Memory B cell (primary cell): ENCODE data around the gene PPM1K.

Experiments used
- ATAC-seq: fragments of 150-1000 bp; cut with Tn5 transposase; 2 replicates; pipeline ENCODE4 v1.10.0; 2021; ENCODE audit warnings: low read depth, mild to moderate bottlenecking, moderate library complexity
- DNase-seq, 2 donors: peaks; one replicate each; pipeline ENCODE4 v3.0.0; 2022; ENCODE audit warnings: low spot score in 2 of 2
- H3K27ac Mint-ChIP-seq: one replicate; pipeline ENCODE4 v1.8.0; 2022; ENCODE audit warnings: mild to moderate bottlenecking, moderate library complexity, mixed read lengths
- H3K27me3 Mint-ChIP-seq: one replicate; pipeline ENCODE4 v1.8.0; 2022; ENCODE audit warnings: mixed read lengths
- H3K36me3 Mint-ChIP-seq: one replicate; pipeline ENCODE4 v1.8.0; 2022; ENCODE audit warnings: mild to moderate bottlenecking, mixed read lengths
- H3K4me1 Mint-ChIP-seq: one replicate; pipeline ENCODE4 v1.8.0; 2022; ENCODE audit warnings: mixed read lengths
- H3K4me3 Mint-ChIP-seq: one replicate; pipeline ENCODE4 v1.8.0; 2022; ENCODE audit warnings: mild to moderate bottlenecking, moderate library complexity, mixed read lengths
- H3K9me3 Mint-ChIP-seq: one replicate; pipeline ENCODE4 v1.8.0; 2022; ENCODE audit warnings: mixed read lengths

PPM1K gene

DNA sequence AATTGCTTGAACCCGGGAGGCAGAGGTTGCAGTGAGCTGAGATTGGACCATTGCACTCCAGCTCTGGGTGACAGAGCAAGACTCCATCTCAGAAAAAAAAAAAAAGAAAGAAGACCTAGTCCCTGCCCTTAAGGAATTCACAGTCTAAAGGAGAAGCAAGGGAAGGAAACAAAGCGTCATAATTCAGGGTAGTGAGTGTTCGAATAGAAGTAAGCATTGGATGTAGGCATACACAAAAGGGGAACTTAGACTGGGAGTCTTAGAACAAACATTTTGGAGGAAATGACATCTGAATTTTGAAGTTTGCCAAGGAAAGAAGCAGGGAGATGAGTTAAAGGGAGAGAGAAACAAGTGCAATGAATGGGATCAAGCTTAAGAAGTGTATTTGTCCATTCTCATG, 32.4 kb downstream of the PPM1K start:
- H3K27me3 Mint-ChIP-seq, result no peaks in the 10 kb centered on the region
- ATAC-seq, result no peak
- H3K4me3 Mint-ChIP-seq, result no peak overlapping the region
- DNase-seq, result no peak
- peaks cover 2% of the 10 kb centered on the region for H3K36me3 Mint-ChIP-seq
- peak overlapping the region; percentile 25 for H3K27ac Mint-ChIP-seq
- H3K4me1 Mint-ChIP-seq, result peaks cover 3% of the 10 kb centered on the region
- no peaks in the 10 kb centered on the region for H3K9me3 Mint-ChIP-seq

DNA sequence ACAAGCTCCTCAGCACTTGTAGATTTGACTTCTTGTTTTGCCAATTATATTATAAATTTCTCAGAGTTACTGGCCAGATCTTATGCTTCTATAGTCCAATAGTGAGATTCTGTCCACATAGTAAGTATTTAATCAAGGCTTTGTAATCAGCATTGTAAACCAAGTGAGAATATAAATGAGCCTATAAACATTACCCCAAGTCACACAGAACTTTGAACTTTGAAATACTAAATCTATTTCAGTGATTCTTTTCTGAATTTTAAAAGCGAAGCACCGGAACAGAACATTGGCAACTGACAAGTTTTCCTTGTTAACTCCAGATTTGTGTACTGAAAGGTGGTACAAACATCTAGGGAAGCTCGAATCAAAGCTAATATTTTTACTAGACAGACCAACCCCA, 37.2 kb downstream of the PPM1K start:
- no peaks in the 10 kb centered on the region for H3K36me3 Mint-ChIP-seq
- H3K4me1 Mint-ChIP-seq, result peaks cover 13% of the 10 kb centered on the region
- H3K27ac Mint-ChIP-seq, result no peak overlapping the region
- no peak for DNase-seq
- H3K9me3 Mint-ChIP-seq, result no peaks in the 10 kb centered on the region
- ATAC-seq, result no peak
- no peaks in the 10 kb centered on the region for H3K27me3 Mint-ChIP-seq
- no peak overlapping the region for H3K4me3 Mint-ChIP-seq

DNA sequence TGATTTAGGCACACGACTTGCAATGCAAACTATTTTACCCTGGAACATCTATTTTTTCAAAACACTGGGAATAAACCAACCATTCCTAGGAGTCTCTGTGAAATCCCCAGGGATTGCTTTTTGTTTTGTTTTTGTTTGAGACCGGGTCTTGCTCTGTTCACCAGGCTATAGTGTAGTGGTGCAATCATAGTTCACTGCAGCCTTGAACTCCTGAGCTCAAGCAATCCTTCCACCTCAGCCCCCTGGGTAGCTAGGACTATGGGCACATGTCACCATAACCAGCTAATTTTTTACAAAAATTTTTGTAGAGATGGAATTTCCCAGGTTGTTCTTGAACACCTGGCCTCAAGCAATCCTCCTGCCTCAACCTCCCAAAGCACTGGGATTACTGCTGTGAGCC, 37.8 kb downstream of the PPM1K start:
- H3K4me1 Mint-ChIP-seq, result peaks cover 10% of the 10 kb centered on the region
- ATAC-seq (no peak), DNase-seq (no peak)
- no peak overlapping the region for H3K27ac Mint-ChIP-seq
- H3K9me3 Mint-ChIP-seq, result no peaks in the 10 kb centered on the region
- H3K27me3 Mint-ChIP-seq, result no peaks in the 10 kb centered on the region
- H3K36me3 Mint-ChIP-seq, result no peaks in the 10 kb centered on the region
- H3K4me3 Mint-ChIP-seq, result no peak overlapping the region

DNA sequence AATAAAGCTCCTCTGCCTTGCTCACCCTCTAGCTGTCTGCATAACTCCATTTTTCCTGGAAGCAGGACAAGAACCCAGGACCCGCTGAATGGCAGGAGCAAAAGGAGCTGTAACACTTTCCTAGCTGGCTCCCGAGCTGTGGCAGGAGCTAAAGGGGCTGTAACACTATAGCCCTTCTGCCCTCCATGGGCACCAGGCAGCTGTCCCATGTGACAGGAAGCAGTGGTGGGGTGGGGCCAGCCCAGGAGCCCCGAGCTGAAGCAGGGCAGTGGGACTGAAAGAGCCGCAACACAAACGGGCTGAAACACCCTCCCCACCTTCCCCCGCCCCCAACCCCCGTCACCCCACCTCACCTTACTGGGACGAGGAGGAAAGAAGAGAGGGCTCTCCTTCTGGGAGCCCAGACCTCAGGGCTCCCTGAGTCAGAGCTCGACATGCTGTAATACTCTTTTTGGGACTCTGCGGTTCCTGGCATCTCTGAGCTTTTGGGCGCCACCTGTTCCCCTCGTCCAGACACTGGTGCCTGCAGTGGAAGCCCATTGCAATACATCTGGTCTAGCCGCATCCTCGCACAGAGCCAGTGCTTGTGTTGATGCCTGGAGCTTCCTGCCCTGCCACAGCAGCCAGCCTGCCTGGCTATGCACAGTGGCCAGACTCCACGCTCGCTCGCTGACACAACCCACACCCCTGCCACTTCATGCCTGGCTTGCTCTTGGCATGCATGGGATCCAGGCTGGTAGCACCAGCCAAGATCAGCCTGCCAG, 39.4 kb downstream of the PPM1K start:
- H3K4me1 Mint-ChIP-seq, result peaks cover 10% of the 10 kb centered on the region
- no peaks in the 10 kb centered on the region for H3K9me3 Mint-ChIP-seq
- DNase-seq (no peak), ATAC-seq (peak; percentile 51)
- no peaks in the 10 kb centered on the region for H3K27me3 Mint-ChIP-seq
- no peaks in the 10 kb centered on the region for H3K36me3 Mint-ChIP-seq
- H3K27ac Mint-ChIP-seq, result no peak overlapping the region
- peak overlapping the region; percentile 53 for H3K4me3 Mint-ChIP-seq

DNA sequence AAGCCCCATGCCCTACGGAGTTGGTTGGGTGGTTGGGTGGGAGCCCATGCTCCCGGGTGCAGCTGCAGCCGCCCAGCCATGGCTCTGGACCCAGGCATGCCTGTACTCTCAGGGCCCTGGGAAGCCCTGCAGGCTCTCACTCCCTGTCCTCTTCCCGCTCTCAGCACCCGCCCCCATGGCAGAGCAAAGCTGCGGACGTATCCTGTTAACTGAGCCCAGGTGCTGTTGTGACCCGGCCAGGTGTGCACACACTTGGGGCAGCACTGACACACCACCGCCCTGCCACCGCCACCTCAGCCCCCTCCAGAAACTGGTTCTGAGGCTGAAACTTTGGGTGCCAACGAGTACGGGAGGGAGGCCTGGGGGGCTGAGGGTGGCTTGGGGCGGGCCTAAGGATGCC, 40.3 kb downstream of the PPM1K start:
- Mint-ChIP-seq H3K36me3 (no peaks in the 10 kb centered on the region), H3K4me1 (peaks cover 10% of the 10 kb centered on the region), H3K27ac (no peak overlapping the region), H3K4me3 (no peak overlapping the region), H3K27me3 (no peaks in the 10 kb centered on the region), H3K9me3 (no peaks in the 10 kb centered on the region)
- DNase-seq (no peak), ATAC-seq (no peak)

DNA sequence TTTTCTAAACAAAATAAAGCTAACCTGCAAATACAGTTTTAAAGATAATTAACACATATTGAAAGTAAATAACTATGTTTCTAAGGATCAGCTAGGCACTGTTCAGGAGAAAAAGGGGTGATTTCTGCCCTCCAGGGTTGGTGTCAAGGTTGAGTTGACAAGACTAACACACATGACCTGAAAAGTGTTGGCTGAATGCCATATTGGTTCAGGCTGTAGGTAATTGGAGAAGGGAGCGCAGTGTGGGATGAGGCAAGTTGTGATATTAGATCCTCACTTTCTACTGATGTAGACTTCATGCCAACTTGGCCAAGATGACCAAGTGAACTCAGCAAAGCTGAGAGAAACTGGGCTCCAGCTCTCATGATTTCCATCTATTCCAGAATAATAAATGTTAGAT, 42.2 kb downstream of the PPM1K start:
- H3K4me3 Mint-ChIP-seq, result no peak overlapping the region
- H3K27me3 Mint-ChIP-seq, result no peaks in the 10 kb centered on the region
- no peak overlapping the region for H3K27ac Mint-ChIP-seq
- peaks cover 4% of the 10 kb centered on the region for H3K36me3 Mint-ChIP-seq
- DNase-seq (no peak), ATAC-seq (no peak)
- H3K9me3 Mint-ChIP-seq, result peaks cover 4% of the 10 kb centered on the region
- H3K4me1 Mint-ChIP-seq, result peaks cover 10% of the 10 kb centered on the region

DNA sequence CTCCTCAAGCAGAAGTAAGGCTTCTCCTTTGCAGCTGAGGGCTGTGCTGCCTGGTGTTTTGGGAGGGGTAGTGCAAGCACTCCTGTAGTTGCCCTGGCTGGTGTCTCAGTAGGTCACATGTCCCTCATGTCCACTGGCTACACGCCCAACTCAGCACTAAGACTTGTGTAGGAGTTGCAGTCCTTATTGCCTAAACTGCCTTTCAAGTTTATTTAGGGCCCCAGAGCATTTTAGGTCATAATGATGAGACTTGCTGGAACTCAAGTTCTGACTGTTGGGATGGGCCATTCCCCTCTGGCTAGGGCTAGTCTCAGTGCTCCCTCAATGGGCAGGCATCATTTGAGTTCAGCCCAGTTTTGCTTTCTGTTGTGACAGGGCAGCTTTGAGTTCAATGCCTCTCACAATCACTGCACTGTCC, 44.1 kb downstream of the PPM1K start:
- H3K9me3 Mint-ChIP-seq, result peaks cover 5% of the 10 kb centered on the region
- peaks cover 4% of the 10 kb centered on the region for H3K36me3 Mint-ChIP-seq
- peaks cover 6% of the 10 kb centered on the region for H3K4me1 Mint-ChIP-seq
- no peak overlapping the region for H3K27ac Mint-ChIP-seq
- ATAC-seq (no peak), DNase-seq (no peak)
- H3K4me3 Mint-ChIP-seq, result no peak overlapping the region
- H3K27me3 Mint-ChIP-seq, result no peaks in the 10 kb centered on the region

DNA sequence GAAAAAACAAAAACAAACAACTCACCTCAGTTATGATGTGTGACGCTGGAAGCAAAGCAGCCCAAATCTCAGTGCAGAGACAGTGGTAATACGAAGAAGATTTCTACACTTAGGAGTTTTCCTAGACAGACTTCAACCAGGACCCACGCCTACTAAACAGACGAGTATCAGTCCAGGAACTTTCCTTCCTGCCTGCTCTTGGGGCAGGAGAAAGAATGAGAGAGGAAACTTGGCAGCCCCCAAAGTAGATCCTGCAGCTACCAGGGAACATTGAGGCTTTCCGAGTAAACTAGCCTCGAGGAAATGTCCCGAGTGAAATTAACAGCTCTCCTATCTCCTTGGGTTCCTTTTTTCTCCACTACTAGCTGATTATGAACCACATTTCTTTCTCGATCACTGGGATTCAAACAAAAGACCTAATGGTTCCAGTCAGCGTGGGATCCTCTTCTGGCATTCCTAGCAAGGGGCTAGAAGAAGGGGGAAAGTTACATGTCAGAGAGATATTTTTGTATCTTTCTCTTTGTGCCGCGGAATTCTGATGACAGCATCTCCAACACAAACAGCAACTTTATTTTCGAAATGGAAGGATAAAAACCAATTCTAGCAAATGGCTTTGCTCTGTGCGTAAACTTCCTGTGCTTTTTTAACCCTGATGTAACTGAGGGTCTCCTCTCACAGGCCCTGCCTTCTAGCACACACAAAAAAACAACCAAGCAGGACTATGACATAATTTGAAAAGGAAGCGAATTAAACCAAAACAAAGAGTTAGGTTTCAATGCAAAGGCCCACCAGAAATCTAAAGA, 53.2 kb downstream of the PPM1K start:
- Mint-ChIP-seq H3K4me1 (peaks cover 4% of the 10 kb centered on the region), H3K27ac (peak overlapping the region; percentile 20), H3K27me3 (no peaks in the 10 kb centered on the region), H3K36me3 (no peaks in the 10 kb centered on the region), H3K4me3 (no peak overlapping the region), H3K9me3 (no peaks in the 10 kb centered on the region)
- ATAC-seq (no peak), DNase-seq (no peak)

DNA sequence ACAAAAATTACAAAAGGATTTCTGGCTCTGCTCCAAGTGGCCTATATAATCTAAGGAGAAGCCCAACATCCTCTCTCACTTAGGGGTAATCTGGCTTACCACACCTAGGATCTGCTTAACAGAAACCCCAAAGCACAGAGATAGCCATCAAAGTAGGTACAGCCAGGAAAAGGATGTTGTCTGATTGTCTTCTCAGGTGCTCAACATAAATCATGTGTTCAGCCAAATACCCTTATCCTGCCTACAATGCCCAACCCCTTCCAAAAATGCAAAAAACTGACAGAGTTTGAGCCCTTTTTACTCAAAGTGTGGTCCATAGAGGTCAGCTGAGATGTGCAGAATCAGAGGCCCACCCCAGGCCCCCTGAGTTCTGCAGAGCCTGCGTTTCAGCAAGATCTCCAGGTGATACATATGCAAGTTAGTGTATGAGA, 53.9 kb downstream of the PPM1K start:
- Mint-ChIP-seq H3K27ac (peak overlapping the region; percentile 2), H3K27me3 (no peaks in the 10 kb centered on the region), H3K36me3 (no peaks in the 10 kb centered on the region)

DNA sequence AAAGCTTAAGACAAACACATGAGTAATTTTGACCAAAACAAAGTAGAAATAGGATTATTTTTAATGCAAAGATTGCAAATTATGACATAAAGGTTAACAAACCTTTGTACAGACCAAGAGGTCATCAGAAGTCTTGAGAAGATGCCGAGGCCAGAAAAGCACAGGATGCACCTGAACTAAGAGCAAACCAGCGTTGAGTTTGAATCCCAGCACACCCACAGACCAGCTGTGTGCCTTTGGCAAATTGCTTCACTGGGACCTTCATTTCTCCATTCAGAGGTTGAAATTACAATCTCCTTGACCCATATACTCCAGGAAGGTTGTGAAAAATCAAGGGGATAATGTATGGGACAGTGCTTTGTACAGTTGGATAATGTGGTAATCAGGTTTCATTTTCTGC, 56.6 kb downstream of the PPM1K start:
- Mint-ChIP-seq H3K27ac (no peak overlapping the region), H3K9me3 (no peaks in the 10 kb centered on the region), H3K36me3 (no peaks in the 10 kb centered on the region), H3K4me1 (peaks cover 4% of the 10 kb centered on the region), H3K27me3 (no peaks in the 10 kb centered on the region), H3K4me3 (no peak overlapping the region)
- ATAC-seq (no peak), DNase-seq (no peak)

More for the DNA sequence above, 53.9 kb downstream of the PPM1K start:
- no peak for DNase-seq
- Mint-ChIP-seq H3K4me1 (peaks cover 4% of the 10 kb centered on the region), H3K9me3 (no peaks in the 10 kb centered on the region), H3K4me3 (no peak overlapping the region)
- no peak for ATAC-seq

DNA sequence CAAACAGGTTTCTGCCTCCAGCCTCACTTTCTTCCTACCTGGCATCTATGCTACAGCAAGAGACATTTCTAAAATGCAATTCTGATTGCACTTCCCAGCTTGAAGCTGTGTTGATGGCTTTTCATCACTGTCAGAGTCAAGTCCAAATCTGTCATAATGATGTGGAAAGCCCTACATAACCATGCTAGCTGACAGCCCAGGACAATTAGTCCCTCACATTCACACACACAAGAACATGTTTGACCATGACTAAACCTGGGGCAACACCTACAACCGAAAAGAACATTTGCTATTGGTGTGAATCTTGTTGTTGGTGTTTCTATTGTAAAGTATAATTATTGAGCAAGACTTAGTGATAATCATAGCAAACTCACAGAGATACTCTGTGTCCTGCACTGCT, 58.2 kb downstream of the PPM1K start:
- Mint-ChIP-seq H3K36me3 (no peaks in the 10 kb centered on the region), H3K4me3 (no peak overlapping the region), H3K27me3 (no peaks in the 10 kb centered on the region), H3K27ac (no peak overlapping the region), H3K4me1 (no peaks in the 10 kb centered on the region), H3K9me3 (no peaks in the 10 kb centered on the region)
- no peak for DNase-seq
- no peak for ATAC-seq

DNA sequence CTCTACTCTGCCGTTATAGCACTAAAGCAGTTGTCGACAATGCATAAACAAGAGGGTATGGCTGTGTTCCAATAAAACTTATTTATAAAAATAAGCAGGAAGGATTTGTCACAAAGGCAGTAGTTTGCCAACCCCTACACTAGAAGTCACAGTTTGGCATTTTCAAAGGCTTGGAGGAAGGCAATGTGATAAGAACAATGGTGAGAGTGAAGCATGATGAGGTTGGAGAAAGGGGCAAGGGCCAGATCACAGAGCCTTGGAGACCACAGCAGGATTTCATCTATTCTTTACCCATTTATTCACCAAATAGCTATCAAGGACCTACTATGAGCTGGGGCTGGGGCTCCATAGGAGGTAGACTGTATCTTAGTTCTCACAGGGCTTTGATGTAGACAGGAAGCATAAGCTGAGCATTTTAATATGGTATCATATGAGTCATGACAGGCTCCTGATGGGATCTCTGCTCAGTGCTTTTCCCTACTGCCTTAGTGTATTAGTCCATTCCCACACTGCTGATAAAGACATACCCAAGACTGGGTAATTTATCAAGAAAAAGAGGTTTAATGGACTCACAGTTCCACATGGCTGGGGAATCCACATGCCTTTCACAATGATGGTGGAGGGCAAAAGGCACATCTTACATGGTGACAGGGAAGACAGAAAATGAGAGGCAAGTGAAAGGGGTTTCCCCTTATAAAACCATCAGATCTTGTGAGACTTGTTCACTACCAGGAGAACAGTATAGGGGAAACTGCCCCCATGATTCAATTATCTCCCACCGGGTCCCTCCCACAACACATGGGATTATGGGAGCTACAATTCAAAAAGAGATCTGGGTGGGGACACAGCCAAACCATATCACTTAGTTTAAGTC, 58.9 kb downstream of the PPM1K start:
- DNase-seq (no peak), ATAC-seq (no peak)
- Mint-ChIP-seq H3K27ac (no peak overlapping the region), H3K27me3 (no peaks in the 10 kb centered on the region), H3K36me3 (no peaks in the 10 kb centered on the region), H3K4me1 (no peaks in the 10 kb centered on the region), H3K9me3 (no peaks in the 10 kb centered on the region), H3K4me3 (no peak overlapping the region)

DNA sequence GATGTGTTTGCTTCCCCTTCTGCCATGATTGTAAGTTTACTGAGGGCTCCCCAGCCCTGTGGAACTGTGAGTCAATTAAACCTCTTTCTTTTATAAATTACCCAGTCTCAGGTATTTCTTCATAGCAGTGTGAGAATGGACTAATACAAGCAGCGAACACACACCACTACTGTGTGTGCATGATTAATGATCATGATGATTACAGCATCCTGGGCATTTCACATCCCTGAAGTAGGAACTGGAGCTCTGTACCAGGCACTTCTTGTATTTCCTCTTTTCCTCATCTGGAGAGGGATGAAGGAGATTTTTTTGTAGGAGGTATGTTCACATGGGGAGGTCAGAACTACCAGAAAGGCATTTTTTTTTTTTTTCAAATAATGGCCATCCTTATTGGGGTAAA, 60.8 kb downstream of the PPM1K start:
- ATAC-seq, result no peak
- no peaks in the 10 kb centered on the region for H3K36me3 Mint-ChIP-seq

DNA sequence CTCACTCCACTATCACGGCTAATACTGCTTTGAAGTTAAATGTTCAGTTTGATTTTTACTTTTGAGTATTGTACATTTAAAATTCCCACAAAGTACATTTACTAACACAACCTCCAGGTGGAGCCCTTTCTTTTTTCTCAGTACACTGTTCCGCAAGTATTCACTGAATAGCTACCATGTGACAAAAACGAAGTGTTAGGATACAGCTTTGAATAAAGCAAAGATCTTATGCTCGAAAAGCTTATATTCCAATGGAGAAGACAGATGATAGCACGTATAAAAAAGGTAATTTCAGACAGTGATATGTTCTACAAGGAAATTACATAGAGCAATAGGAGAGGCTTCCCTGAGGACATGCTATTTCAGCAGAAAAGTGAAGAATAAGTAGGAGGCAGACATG, 65.3 kb downstream of the PPM1K start:
- Mint-ChIP-seq H3K36me3 (no peaks in the 10 kb centered on the region), H3K9me3 (no peaks in the 10 kb centered on the region), H3K4me3 (peak overlapping the region; percentile 50), H3K4me1 (peaks cover 6% of the 10 kb centered on the region), H3K27me3 (peaks cover 7% of the 10 kb centered on the region), H3K27ac (no peak overlapping the region)
- DNase-seq (peak in 1 of 2 donors; percentile 45), ATAC-seq (peak; percentile 73)

More for the DNA sequence above, 60.8 kb downstream of the PPM1K start:
- no peak for DNase-seq
- H3K27ac Mint-ChIP-seq, result no peak overlapping the region
- H3K9me3 Mint-ChIP-seq, result no peaks in the 10 kb centered on the region
- no peak overlapping the region for H3K4me3 Mint-ChIP-seq
- H3K27me3 Mint-ChIP-seq, result peaks cover 1% of the 10 kb centered on the region
- H3K4me1 Mint-ChIP-seq, result peaks cover 6% of the 10 kb centered on the region
